Measurements from ENCODE around the gene INTS7. TPM values are rescaled to one million over a fixed set of nuclear protein-coding genes. Genes with fewer than 3 reads are reported as not detected.
A peak's percentile ranks its signal among the peaks of the same experiment; 100 is the strongest.

INTS7 gene
- total RNA-seq, 4 donors from 2014 or later, result 13.5 to 22.3 (median 18.2) TPM

- WGBS, result 95% methylated on average over 1 of the region's 1 CpG
- no peak overlapping the region for H3K27ac ChIP-seq
- no peak overlapping the region for H3K4me3 ChIP-seq
- no peaks in the 10 kb centered on the region for H3K27me3 ChIP-seq
- H3K4me1 ChIP-seq, result no peaks in the 10 kb centered on the region
- DNase-seq (ENCODE audit: low spot score in 2 of 2), result no peak
- no peaks in the 10 kb centered on the region for H3K9me3 ChIP-seq
- TF ChIP-seq EP300 (IDR thresholded peaks at IDR 0.05), result no peak
- TF ChIP-seq, protein P1, sequence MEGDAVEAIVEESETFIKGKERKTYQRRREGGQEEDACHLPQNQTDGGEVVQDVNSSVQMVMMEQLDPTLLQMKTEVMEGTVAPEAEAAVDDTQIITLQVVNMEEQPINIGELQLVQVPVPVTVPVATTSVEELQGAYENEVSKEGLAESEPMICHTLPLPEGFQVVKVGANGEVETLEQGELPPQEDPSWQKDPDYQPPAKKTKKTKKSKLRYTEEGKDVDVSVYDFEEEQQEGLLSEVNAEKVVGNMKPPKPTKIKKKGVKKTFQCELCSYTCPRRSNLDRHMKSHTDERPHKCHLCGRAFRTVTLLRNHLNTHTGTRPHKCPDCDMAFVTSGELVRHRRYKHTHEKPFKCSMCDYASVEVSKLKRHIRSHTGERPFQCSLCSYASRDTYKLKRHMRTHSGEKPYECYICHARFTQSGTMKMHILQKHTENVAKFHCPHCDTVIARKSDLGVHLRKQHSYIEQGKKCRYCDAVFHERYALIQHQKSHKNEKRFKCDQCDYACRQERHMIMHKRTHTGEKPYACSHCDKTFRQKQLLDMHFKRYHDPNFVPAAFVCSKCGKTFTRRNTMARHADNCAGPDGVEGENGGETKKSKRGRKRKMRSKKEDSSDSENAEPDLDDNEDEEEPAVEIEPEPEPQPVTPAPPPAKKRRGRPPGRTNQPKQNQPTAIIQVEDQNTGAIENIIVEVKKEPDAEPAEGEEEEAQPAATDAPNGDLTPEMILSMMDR (IDR thresholded peaks at IDR 0.05), result no peak
- no peak for TF ChIP-seq POLR2AphosphoS5 (IDR thresholded peaks at IDR 0.05)
- peaks cover 27% of the 10 kb centered on the region for H3K36me3 ChIP-seq
Observed at GRCh38 chr1:211973541-211973940, 61.8 kb downstream of the INTS7 start.

DNA sequence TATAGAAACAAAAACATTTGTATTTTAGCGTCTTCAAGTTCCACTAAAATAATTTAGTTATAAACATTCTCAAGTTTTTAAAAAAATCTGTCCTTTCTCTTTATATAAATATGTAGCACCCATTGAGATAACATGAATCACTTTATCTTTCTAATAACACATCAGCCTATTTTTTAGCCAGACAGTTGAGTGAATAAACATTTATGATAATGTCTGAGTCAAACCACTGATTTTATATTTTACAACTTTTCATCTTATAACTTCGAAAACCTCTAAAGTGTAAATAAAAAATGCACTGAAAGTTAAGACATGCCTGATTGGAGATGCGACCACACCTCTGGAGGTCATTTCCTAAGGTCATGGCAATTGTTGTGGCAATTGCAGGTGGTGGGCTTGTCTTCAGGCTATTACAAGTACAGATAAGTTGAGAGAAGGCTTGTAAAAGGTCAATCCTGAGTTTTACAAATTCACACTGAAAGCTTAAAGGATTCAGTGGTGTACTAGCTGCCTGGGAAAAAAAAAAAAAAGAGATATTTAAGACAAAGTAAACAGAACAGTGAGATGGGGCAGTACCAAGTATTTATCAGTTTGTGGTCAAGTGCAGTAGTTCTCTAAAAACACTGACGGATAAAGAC lies 67.0 kb downstream of the INTS7 start:
- no peak for DNase-seq (ENCODE audit: low spot score in 2 of 2)
- TF ChIP-seq, protein P1 (IDR thresholded peaks at IDR 0.05), result no peak
- TF ChIP-seq POLR2AphosphoS5 (IDR thresholded peaks at IDR 0.05) (no peak), EP300 (IDR thresholded peaks at IDR 0.05) (no peak), POLR2A (IDR thresholded peaks at IDR 0.05) (no peak)
- H3K4me3 ChIP-seq, result no peak overlapping the region
- no peaks in the 10 kb centered on the region for H3K4me1 ChIP-seq
- H3K27me3 ChIP-seq, result no peaks in the 10 kb centered on the region
- peaks cover 4% of the 10 kb centered on the region for H3K36me3 ChIP-seq
- H3K27ac ChIP-seq, result no peak overlapping the region
- 95% methylated on average over 4 of the region's 4 CpGs for WGBS
- no peaks in the 10 kb centered on the region for H3K9me3 ChIP-seq

- WGBS, result 93% methylated on average over 3 of the region's 3 CpGs
- no peak for DNase-seq (ENCODE audit: low spot score in 2 of 2)
- Histone ChIP-seq H3K27me3 (no peaks in the 10 kb centered on the region), H3K9me3 (no peaks in the 10 kb centered on the region), H3K4me3 (no peak overlapping the region), H3K27ac (no peak overlapping the region), H3K36me3 (peaks cover 4% of the 10 kb centered on the region), H3K4me1 (no peaks in the 10 kb centered on the region)
- TF ChIP-seq, protein P1 (IDR thresholded peaks at IDR 0.05), result no peak
- TF ChIP-seq EP300 (IDR thresholded peaks at IDR 0.05) (no peak), POLR2A (IDR thresholded peaks at IDR 0.05) (no peak), POLR2AphosphoS5 (IDR thresholded peaks at IDR 0.05) (no peak)
Observed at GRCh38 chr1:211967704-211968103, 67.7 kb downstream of the INTS7 start.

GRCh38 chr1:211965108-211965805 lies 70.1 kb downstream of the INTS7 start:
- no peak overlapping the region for H3K27ac ChIP-seq
- DNase-seq (ENCODE audit: low spot score in 2 of 2), result no peak
- no peak overlapping the region for H3K4me3 ChIP-seq
- TF ChIP-seq, protein P1 (IDR thresholded peaks at IDR 0.05), result no peak
- TF ChIP-seq POLR2A (IDR thresholded peaks at IDR 0.05), result no peak
- no peak for TF ChIP-seq EP300 (IDR thresholded peaks at IDR 0.05)
- TF ChIP-seq POLR2AphosphoS5 (IDR thresholded peaks at IDR 0.05), result no peak
- no peaks in the 10 kb centered on the region for H3K4me1 ChIP-seq
- 90% methylated on average over 8 of the region's 8 CpGs for WGBS
- H3K27me3 ChIP-seq, result no peaks in the 10 kb centered on the region
- peaks cover 4% of the 10 kb centered on the region for H3K36me3 ChIP-seq
- H3K9me3 ChIP-seq, result no peaks in the 10 kb centered on the region

- Histone ChIP-seq H3K27me3 (no peaks in the 10 kb centered on the region), H3K36me3 (peaks cover 10% of the 10 kb centered on the region), H3K9me3 (no peaks in the 10 kb centered on the region), H3K27ac (no peak overlapping the region), H3K4me1 (no peaks in the 10 kb centered on the region), H3K4me3 (no peak overlapping the region)
- DNase-seq (ENCODE audit: low spot score in 2 of 2), result peak in 1 of 2 donors; percentile 77
- 100% methylated on average over 9 of the region's 11 CpGs for WGBS
- TF ChIP-seq, protein P1 (IDR thresholded peaks at IDR 0.05), result no peak
- TF ChIP-seq POLR2A (IDR thresholded peaks at IDR 0.05), result no peak
Observed at GRCh38 chr1:211959680-211960079, 75.7 kb downstream of the INTS7 start.

Data from suprapubic skin (tissue), 4 donors.